Common myeloid progenitor, CD34-positive (primary cell): ENCODE data around the gene GINS2.

Experiments used
- CTCF ChIA-PET: fragments of 350-600 bp; sonication (Branson Sonifier 250); formaldehyde crosslinking; loops from one replicate; lab custom pipeline; 2021; ENCODE audit warnings: antibody characterized with exemption; lab: Charles Lee
- POLR2A ChIA-PET: fragments of 350-600 bp; sonication (Branson Sonifier 250); formaldehyde crosslinking; loops from one replicate; lab custom pipeline; 2021; ENCODE audit warnings: antibody characterized with exemption; lab: Charles Lee
- DNase-seq, 3 donors: peaks; one replicate each; pipeline versions ENCODE4 v3.0.0 to v3.0.0-alpha.2; 2013
- H3K27ac ChIP-seq, 2 experiments: 1 replicate in 1 of 2; 2 replicates in 1 of 2; pipeline ENCODE4 v1.7.0; 2013; ENCODE audit warnings: inconsistent platforms in 2 of 2, low read length in 2 of 2, mild to moderate bottlenecking in 2 of 2, low read depth in 1 of 2, moderate library complexity in 1 of 2; ENCODE audit not compliant: severe bottlenecking in 2 of 2, insufficient read depth in 1 of 2, poor library complexity in 1 of 2
- H3K27me3 ChIP-seq, 5 experiments: replicated peaks in 2 of 5; 1 replicate in 3 of 5; 2 replicates in 2 of 5; pipeline versions ENCODE4 v1.6.1 to v1.7.0; 2013; ENCODE audit warnings: low read length in 4 of 5, mild to moderate bottlenecking in 2 of 5, moderate library complexity in 2 of 5, inconsistent platforms in 1 of 5; ENCODE audit not compliant: insufficient read depth in 5 of 5, control insufficient read depth in 4 of 5
- H3K36me3 ChIP-seq, 4 experiments: 1 replicate in 2 of 4; 2 replicates in 2 of 4; pipeline versions ENCODE4 v1.6.1 to v1.7.0; 2013; ENCODE audit warnings: low read length in 3 of 4, control low read depth in 1 of 4, mild to moderate bottlenecking in 1 of 4; ENCODE audit not compliant: control insufficient read depth in 4 of 4, insufficient read depth in 4 of 4
- H3K4me1 ChIP-seq, 4 experiments: 1 replicate in 3 of 4; 2 replicates in 1 of 4; pipeline versions ENCODE4 v1.6.1 to v1.7.1; 2013; ENCODE audit warnings: low read length in 3 of 4, mild to moderate bottlenecking in 3 of 4, control low read depth in 1 of 4, inconsistent platforms in 1 of 4, moderate library complexity in 1 of 4; ENCODE audit not compliant: control insufficient read depth in 4 of 4, insufficient read depth in 4 of 4; ENCODE audit errors: control extremely low read depth in 1 of 4
- H3K4me3 ChIP-seq, 7 experiments: 1 replicate in 4 of 7; 2 replicates in 3 of 7; pipeline versions ENCODE4 v1.5.1 to v1.7.0; 2013; ENCODE audit warnings: mild to moderate bottlenecking in 7 of 7, low read length in 6 of 7, moderate library complexity in 6 of 7, inconsistent platforms in 2 of 7, low read depth in 2 of 7, control low read depth in 1 of 7; ENCODE audit not compliant: insufficient read depth in 4 of 7, control insufficient read depth in 1 of 7; ENCODE audit errors: extremely low read depth in 1 of 7
- H3K9me3 ChIP-seq, 5 experiments: 1 replicate in 4 of 5; 2 replicates in 1 of 5; pipeline versions ENCODE4 v1.6.1 to v1.7.1; 2013; ENCODE audit warnings: low read length in 4 of 5, mild to moderate bottlenecking in 2 of 5, inconsistent platforms in 1 of 5, low read depth in 1 of 5, moderate library complexity in 1 of 5; ENCODE audit not compliant: control insufficient read depth in 4 of 5, insufficient read depth in 2 of 5; ENCODE audit errors: control extremely low read depth in 1 of 5
- WGBS: methylation state at CpG from one replicate; pipeline ENCODE4 v1.1.5; 2013; ENCODE audit not compliant: insufficient coverage; 5-methylcytosine and 5-hydroxymethylcytosine counted together

GINS2 gene

GRCh38 chr16:85629853-85630252, 58.9 kb downstream of the GINS2 start:
- peaks cover 0 to 47% (median 29%) of the 10 kb centered on the region in 4 experiments for H3K4me1 ChIP-seq
- no peak overlapping the region for H3K4me3 ChIP-seq
- peaks cover 0 to 72% (median 51%) of the 10 kb centered on the region in 4 experiments for H3K36me3 ChIP-seq
- DNase-seq: no peak
- ChIA-PET CTCF (interaction anchor here (0.9 to 7.3 kb wide), 4 partner anchors 12 to 87 kb away, joined by 3 to 65 read pairs (median 4); no protein-coding TSS in a partner anchor), POLR2A (interaction anchor here (1.1 to 1.9 kb wide), 2 partner anchors 14 to 20 kb away, joined by 4 read pairs; no protein-coding TSS in a partner anchor)
- H3K27ac ChIP-seq: no peak overlapping the region
- H3K9me3 ChIP-seq: peaks cover 0 to 12% (median 9%) of the 10 kb centered on the region in 5 experiments
- 98% methylated on average over 5 of the region's 5 CpGs for WGBS
- no peaks in the 10 kb centered on the region for H3K27me3 ChIP-seq

DNA sequence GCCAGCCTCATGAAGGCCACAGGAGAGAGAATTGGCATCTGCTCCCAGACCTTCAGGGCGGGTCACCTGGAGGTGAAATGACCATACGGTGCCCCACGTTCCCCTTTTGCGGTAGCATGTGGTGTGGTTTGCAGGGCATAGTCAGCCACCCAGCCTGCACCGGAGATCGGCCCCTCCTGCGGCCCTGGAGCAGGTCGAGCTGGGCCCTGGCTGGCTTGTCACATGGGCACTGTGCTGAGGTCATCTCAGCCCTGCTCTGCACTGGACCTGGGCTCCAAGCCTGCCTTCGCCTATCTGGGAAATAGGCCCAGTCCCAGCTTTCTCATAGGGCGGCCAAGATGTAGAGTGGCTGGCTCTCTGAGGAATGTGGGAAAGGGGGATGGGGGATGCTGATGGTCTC, 59.4 kb downstream of the GINS2 start:
- DNase-seq: no peak
- H3K9me3 ChIP-seq: peaks cover 0 to 12% (median 9%) of the 10 kb centered on the region in 5 experiments
- H3K4me3 ChIP-seq: no peak overlapping the region
- ChIA-PET POLR2A (interaction anchor here (1.9 kb wide), 1 partner anchor 13 kb away, joined by 4 read pairs; no protein-coding TSS in a partner anchor), CTCF (interaction anchor here (1.3 to 7.3 kb wide), 3 partner anchors 12 to 74 kb away, joined by 3 to 65 read pairs (median 4); no protein-coding TSS in a partner anchor)
- no peak overlapping the region for H3K27ac ChIP-seq
- H3K4me1 ChIP-seq: peaks cover 0 to 48% (median 29%) of the 10 kb centered on the region in 4 experiments
- no peaks in the 10 kb centered on the region for H3K27me3 ChIP-seq
- WGBS: 100% methylated on average over 9 of the region's 10 CpGs
- H3K36me3 ChIP-seq: peaks cover 2 to 72% (median 54%) of the 10 kb centered on the region in 4 experiments

GRCh38 chr16:85628645-85629044, 60.1 kb downstream of the GINS2 start:
- Histone ChIP-seq H3K4me1 (peaks cover 0 to 48% (median 29%) of the 10 kb centered on the region in 4 experiments), H3K27me3 (no peaks in the 10 kb centered on the region), H3K36me3 (peaks cover 2 to 72% (median 53%) of the 10 kb centered on the region in 4 experiments), H3K9me3 (peaks cover 0 to 12% (median 9%) of the 10 kb centered on the region in 5 experiments), H3K4me3 (no peak overlapping the region), H3K27ac (no peak overlapping the region)
- 99% methylated on average over 13 of the region's 14 CpGs for WGBS
- DNase-seq: peak in 2 of 3 donors; percentile 42 to 58
- POLR2A ChIA-PET: interaction anchor here (1.2 kb wide), 1 partner anchor 12 kb away, joined by 6 read pairs; no protein-coding TSS in a partner anchor
- CTCF ChIA-PET: interaction anchor here (1.0 to 7.3 kb wide), 4 partner anchors 11 to 213 kb away, joined by 4 to 65 read pairs (median 6); no protein-coding TSS in a partner anchor

DNA sequence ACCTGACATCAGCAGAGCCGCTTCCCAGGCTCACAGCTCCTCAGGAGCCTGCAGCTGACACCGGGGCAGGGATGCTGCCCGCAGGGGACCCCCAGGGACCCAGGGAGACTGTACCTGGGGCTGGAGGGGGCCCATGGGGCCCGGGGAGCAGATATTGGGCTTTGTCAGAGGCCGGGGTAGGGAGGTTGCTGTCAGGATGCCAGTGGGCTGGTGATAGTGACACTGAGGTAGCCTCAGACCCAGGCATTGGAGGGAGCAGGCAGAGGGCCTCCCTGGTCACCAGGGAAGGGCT, 60.5 kb downstream of the GINS2 start:
- Histone ChIP-seq H3K4me1 (peaks cover 0 to 52% (median 28%) of the 10 kb centered on the region in 4 experiments), H3K27me3 (no peaks in the 10 kb centered on the region), H3K9me3 (peaks cover 0 to 12% (median 9%) of the 10 kb centered on the region in 5 experiments), H3K36me3 (peaks cover 2 to 72% (median 53%) of the 10 kb centered on the region in 4 experiments), H3K4me3 (no peak overlapping the region), H3K27ac (no peak overlapping the region)
- no peak for DNase-seq
- POLR2A ChIA-PET: interaction anchor here (1.2 kb wide), 1 partner anchor 12 kb away, joined by 6 read pairs; no protein-coding TSS in a partner anchor
- CTCF ChIA-PET: interaction anchor here (1.0 to 7.3 kb wide), 4 partner anchors 11 to 212 kb away, joined by 4 to 65 read pairs (median 6); no protein-coding TSS in a partner anchor
- WGBS: 97% methylated on average over 4 of the region's 5 CpGs

DNA sequence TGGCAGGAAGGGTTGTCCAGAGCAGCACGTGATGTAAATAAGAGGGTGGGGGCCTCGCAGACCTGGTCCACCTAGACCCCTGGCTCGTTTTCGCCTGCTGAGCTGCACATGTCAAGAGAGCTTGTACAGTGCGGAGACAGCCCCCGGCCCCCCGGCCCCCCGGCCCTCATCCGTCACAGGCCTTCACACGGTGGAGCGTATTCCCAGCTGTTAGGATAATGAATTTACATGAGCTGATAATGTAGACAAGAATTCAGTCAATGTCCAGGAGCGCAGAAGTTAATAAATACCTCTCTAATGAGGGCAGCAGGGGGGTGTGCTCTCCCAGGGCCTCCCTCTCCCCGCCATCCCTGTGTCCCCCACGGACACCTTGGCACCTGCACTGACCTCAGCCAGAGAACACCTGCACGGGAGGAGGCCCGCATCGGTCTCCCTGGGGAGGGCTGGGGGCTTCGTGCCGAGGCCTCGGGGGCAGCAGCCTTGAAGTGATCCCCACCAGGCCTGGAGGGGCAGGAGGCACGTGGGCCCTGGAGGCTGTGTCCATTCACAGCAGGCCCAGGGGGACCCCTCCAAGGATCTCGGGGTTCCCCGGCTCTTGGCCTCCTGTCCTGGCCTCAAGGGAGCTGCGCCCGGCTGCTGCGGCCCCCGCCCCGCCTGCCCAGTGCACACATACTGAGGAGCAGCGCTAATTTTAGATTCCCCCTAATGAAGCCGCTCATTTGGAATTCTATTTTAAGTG, 61.1 kb downstream of the GINS2 start:
- WGBS: 93% methylated on average over 25 of the region's 30 CpGs
- Histone ChIP-seq H3K9me3 (peaks cover 0 to 12% (median 9%) of the 10 kb centered on the region in 5 experiments), H3K27me3 (no peaks in the 10 kb centered on the region), H3K27ac (no peak overlapping the region), H3K4me3 (peak overlapping the region in 1 of 7 experiments; percentile 16), H3K36me3 (peaks cover 2 to 72% (median 51%) of the 10 kb centered on the region in 4 experiments), H3K4me1 (peaks cover 0 to 57% (median 29%) of the 10 kb centered on the region in 4 experiments)
- no peak for DNase-seq
- ChIA-PET CTCF (interaction anchor here (0.8 to 7.3 kb wide), 6 partner anchors 10 to 206 kb away, joined by 3 to 65 read pairs (median 4); no protein-coding TSS in a partner anchor), POLR2A (interaction anchor here (1.2 to 1.7 kb wide), 2 partner anchors 11 to 12 kb away, joined by 6 to 7 read pairs; no protein-coding TSS in a partner anchor)

GRCh38 chr16:85627089-85627488, 61.7 kb downstream of the GINS2 start:
- POLR2A ChIA-PET: interaction anchor here (1.7 kb wide), 1 partner anchor 11 kb away, joined by 7 read pairs; no protein-coding TSS in a partner anchor

More at GRCh38 chr16:85627089-85627488, 61.7 kb downstream of the GINS2 start:
- Histone ChIP-seq H3K4me1 (peaks cover 0 to 60% (median 28%) of the 10 kb centered on the region in 4 experiments), H3K27ac (no peak overlapping the region), H3K36me3 (peaks cover 2 to 77% (median 51%) of the 10 kb centered on the region in 4 experiments), H3K27me3 (no peaks in the 10 kb centered on the region), H3K4me3 (peak overlapping the region in 1 of 7 experiments; percentile 16), H3K9me3 (peaks cover 0 to 12% (median 9%) of the 10 kb centered on the region in 5 experiments)
- DNase-seq: peak; percentile 39 to 80 (median 76)
- CTCF ChIA-PET: interaction anchor here (0.8 to 7.3 kb wide), 7 partner anchors 10 to 206 kb away, joined by 3 to 65 read pairs (median 3); partner anchors contain the start of gene GSE1
- WGBS: 21% methylated on average over 3 of the region's 8 CpGs
